A549 treated with GW870086 at 1 μM for 4 hours (cell line): ENCODE results near the gene LMAN1L. TPM values are rescaled to one million over a fixed set of nuclear protein-coding genes. Genes with fewer than 3 reads are reported as not detected.

Experiments
- total RNA-seq: library from RNA; stranded (reverse); fragments of 200-300 nt; extraction: Qiagen RNA extraction; gene quantifications from 5 replicates; pipeline ENCODE4 v1.2.3, GENCODE V29; 2022; ENCODE audit warnings: low read depth

LMAN1L gene
- total RNA-seq = not detected in 5 replicates

GRCh38 chr15:74812533-74812932, at the start of gene LMAN1L:
TSS of gene LMAN1L (plus strand) at chr15:74812835. CDS start at chr15:74812855, 20 bp downstream.

GRCh38 chr15:74781431-74782258, 31.0 kb upstream of the LMAN1L start, which contains the start of gene CSK:
TSS of gene CSK (plus strand) at chr15:74782080. CDS start at chr15:74798298, 16,218 bp downstream.

GRCh38 chr15:74826364-74826819, 13.8 kb downstream of the LMAN1L start, which contains the start of gene CPLX3:
TSS of gene CPLX3 (plus strand) at chr15:74826627. CDS start at chr15:74826704, 77 bp downstream.

GRCh38 chr15:74842581-74843444, 30.2 kb downstream of the LMAN1L start, which contains the start of gene ULK3:
TSS of gene ULK3 (minus strand) at chr15:74843156. CDS start at chr15:74843105, 51 bp downstream.

GRCh38 chr15:74873036-74873755, 60.6 kb downstream of the LMAN1L start, which contains the start of gene SCAMP2:
TSS of gene SCAMP2 (minus strand) at chr15:74873365. CDS start at chr15:74873255, 110 bp downstream.

Other genes with a start within 250 kb of the LMAN1L start
- 31.7 to 36.2 TPM (median 33.4 TPM) in 5 replicates for gene CLK3, start 197.0 kb upstream of the LMAN1L start, total RNA-seq
- gene EDC3, start 116.8 kb upstream of the LMAN1L start, total RNA-seq = 17.1 to 23.2 TPM (median 19.0 TPM) in 5 replicates
- 1.1 to 2.3 TPM (median 1.7 TPM) in 5 replicates for gene CYP1A1, start 87.3 kb upstream of the LMAN1L start, total RNA-seq
- gene CYP1A2, start 64.0 kb upstream of the LMAN1L start, total RNA-seq = 0.05 TPM in 1 of 5 replicates, not detected in the others
- gene CSK, start 30.8 kb upstream of the LMAN1L start, total RNA-seq = 55.9 to 67.4 TPM (median 62.0 TPM) in 5 replicates
- gene CPLX3, start 13.8 kb downstream of the LMAN1L start, total RNA-seq = 0.07 to 0.13 TPM in 2 of 5 replicates, not detected in the others
- gene ULK3, start 30.3 kb downstream of the LMAN1L start, total RNA-seq = 29.2 to 34.6 TPM (median 32.7 TPM) in 5 replicates
- 54.4 to 68.8 TPM (median 65.9 TPM) in 5 replicates for gene SCAMP2, start 60.5 kb downstream of the LMAN1L start, total RNA-seq
- gene MPI, start 77.2 kb downstream of the LMAN1L start, total RNA-seq = 27.2 to 38.6 TPM (median 30.2 TPM) in 5 replicates
- gene FAM219B, start 94.0 kb downstream of the LMAN1L start, total RNA-seq = 30.1 to 38.8 TPM (median 36.4 TPM) in 5 replicates
- 525 to 634 TPM (median 565 TPM) in 5 replicates for gene COX5A, start 125.2 kb downstream of the LMAN1L start, total RNA-seq
- 22.1 to 29.5 TPM (median 27.1 TPM) in 5 replicates for gene RPP25, start 143.9 kb downstream of the LMAN1L start, total RNA-seq
- 10.1 to 14.2 TPM (median 12.0 TPM) in 5 replicates for gene SCAMP5, start 182.7 kb downstream of the LMAN1L start, total RNA-seq
- gene PPCDC, start 210.8 kb downstream of the LMAN1L start, total RNA-seq = 12.4 to 18.3 TPM (median 16.6 TPM) in 5 replicates